Fibroblast of pulmonary artery (primary cell): Measurements from ENCODE around the gene MEGF6.

Experiments
- DNase-seq: peaks from one replicate; pipeline ENCODE4 v3.0.0-alpha.2; 2010; ENCODE audit warnings: low read depth
- H3K4me3 ChIP-seq: replicated peaks from 2 replicates; pipeline ENCODE4 v1.5.1; 2011; ENCODE audit warnings: low read depth, mild to moderate bottlenecking, control low read depth, low read length, moderate library complexity
- TF ChIP-seq, protein P1 (sequence below): IDR thresholded peaks from 2 replicates; pipeline ENCODE4 v1.5.1; 2011; ENCODE audit warnings: mild to moderate bottlenecking, control low read depth, low read length, inconsistent platforms; ENCODE audit errors: missing control alignments

MEGF6 gene

DNA sequence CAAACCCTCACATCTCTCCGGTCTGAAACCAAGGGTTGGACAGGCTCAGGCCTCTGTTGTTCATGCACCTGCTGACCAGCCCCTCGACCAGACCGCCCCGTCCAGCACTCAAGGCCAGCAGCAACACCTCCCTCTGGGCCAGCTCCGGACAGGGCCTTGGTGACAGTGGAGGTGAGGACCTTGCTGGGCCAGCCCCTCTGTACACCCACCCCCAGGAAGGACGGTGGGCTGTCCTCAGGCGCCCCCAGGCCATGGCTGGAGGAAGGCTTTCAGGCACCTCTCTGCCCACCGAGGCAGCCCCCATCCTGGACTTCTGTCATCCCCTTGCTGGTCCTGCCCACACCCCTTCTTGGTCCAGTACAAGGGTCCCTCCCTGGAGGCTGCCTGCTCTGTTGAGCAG, 48.6 kb downstream of the MEGF6 start:
- H3K4me3 ChIP-seq: no peak overlapping the region
- DNase-seq: no peak
- TF ChIP-seq, protein P1, sequence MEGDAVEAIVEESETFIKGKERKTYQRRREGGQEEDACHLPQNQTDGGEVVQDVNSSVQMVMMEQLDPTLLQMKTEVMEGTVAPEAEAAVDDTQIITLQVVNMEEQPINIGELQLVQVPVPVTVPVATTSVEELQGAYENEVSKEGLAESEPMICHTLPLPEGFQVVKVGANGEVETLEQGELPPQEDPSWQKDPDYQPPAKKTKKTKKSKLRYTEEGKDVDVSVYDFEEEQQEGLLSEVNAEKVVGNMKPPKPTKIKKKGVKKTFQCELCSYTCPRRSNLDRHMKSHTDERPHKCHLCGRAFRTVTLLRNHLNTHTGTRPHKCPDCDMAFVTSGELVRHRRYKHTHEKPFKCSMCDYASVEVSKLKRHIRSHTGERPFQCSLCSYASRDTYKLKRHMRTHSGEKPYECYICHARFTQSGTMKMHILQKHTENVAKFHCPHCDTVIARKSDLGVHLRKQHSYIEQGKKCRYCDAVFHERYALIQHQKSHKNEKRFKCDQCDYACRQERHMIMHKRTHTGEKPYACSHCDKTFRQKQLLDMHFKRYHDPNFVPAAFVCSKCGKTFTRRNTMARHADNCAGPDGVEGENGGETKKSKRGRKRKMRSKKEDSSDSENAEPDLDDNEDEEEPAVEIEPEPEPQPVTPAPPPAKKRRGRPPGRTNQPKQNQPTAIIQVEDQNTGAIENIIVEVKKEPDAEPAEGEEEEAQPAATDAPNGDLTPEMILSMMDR: no peak

DNA sequence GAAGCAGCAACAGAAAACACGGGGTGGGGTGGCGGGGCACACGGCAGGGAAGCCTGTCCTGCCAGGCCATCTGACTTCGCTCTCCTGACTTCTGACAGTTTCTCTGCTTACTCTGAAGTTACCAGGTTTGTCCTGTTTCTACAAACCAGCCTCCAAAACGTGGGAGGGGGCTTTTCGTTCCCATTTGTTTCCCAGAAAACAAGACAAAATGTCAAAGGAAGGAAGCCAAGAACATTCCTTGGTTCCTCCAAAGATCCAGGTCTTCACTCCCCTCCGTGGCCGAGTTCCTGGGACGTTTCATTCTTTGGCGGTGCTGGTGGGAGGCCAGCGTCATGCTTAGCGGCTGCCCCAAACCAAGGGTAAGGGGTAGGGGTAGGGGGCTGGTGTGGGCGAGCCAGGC, 49.6 kb downstream of the MEGF6 start:
- no peak for DNase-seq
- H3K4me3 ChIP-seq: no peak overlapping the region
- TF ChIP-seq, protein P1: no peak

DNA sequence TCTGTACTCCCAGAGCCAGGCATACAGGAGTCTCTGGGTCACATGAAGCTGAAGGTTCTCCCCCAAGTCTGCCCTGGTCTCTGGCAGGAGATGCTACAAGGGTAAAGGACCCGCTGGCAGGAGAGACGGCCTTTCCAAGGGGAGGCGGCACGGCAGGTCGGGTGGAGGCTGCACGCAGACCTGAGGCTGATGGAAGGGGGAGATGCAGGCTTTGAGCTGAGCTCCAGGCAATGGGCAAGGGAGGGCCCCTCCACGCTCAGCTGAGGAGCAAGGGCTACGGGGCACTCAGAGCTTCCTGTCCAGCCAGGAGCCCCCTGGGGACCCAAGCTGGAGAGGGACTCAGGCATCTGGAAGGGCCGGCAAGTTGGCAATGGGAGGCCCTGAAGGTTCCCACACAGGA, 50.3 kb downstream of the MEGF6 start:
- no peak for DNase-seq

DNA sequence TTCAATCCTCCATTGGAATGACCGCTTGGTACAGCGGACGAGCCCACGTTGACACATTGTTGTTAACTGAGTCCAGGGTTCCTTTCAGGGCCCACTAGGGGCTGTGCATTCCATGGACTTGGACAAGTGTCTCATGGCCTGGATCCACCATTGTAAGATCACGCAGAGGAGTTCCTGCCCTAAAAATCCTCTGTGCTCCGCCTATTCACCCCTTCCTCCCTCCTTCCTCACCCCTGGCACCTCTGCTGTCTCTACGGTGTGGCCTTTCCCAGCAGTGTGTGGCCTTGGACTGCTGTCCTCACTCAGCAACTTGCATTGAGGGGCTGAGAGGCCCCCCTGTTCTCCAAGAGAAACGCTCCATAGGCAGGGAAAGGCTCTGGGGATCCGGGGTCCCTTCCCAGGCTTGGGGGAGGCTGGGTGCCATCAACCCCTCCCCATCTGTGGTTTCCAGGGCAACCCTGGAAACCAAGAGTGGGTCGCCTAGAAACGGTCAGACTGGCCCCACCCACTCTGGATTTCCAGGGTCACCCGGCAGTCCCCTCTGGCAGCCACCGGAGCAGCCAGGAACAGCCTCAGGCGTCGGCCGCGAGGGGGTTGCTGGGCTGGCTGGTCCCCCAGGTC, 50.9 kb downstream of the MEGF6 start:
- TF ChIP-seq, protein P1: no peak
- no peak overlapping the region for H3K4me3 ChIP-seq
- DNase-seq: no peak

More for the DNA sequence above, 50.3 kb downstream of the MEGF6 start:
- no peak overlapping the region for H3K4me3 ChIP-seq
- TF ChIP-seq, protein P1: no peak

DNA sequence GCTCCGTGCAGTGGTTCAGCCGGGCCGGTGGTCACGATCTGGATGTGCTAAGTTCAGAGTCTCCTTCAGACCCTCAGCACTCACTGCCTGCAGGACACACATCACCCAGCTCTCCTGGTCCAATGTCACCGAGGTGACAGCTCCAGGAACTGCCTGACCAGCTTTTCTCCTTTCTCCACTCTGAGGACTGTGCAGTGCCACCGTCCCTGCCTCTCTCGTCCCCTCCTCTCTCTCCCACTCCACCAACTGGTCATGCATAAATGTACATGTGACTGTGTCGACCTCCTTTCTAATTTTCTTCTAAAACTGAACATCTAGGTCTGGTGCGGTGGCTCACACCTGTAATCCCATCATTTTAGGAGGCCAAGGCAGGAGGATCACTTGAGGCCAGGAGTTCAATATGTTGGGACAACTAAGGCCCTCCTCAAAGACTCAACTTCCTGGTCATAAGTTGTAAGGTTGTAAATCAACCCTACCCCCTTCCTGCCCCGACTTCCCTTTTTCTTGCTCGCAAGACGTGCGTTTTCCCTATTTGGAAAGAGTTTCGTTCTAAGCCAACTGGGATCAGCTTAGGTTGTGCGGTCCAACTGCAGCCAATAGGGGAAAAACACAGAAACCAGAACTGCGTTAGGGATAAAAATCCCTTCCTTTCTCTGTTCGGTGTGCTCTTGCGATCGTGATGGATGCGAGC, 53.1 kb downstream of the MEGF6 start:
- DNase-seq: no peak
- TF ChIP-seq, protein P1: no peak
- no peak overlapping the region for H3K4me3 ChIP-seq

DNA sequence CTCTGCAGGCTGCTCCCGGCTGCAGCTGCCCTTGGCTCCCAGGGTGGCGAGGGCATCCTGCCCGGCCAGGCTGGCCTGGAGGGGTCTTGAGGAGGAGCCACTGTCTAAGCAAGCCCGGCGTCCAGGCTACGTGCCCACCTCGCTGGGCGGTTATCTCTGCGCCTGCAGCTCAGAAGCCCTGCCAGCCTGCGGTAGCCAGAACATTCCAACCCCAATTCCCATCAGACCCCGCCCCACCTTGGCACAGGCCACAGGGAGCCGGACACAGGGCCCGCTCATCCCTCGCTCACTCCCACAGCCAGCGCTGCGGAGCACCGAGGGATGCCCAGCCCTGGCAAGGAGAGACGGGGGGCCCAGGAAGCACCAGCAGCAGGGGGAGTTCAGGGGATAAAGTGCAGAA, 53.9 kb downstream of the MEGF6 start:
- no peak for DNase-seq
- TF ChIP-seq, protein P1: no peak
- no peak overlapping the region for H3K4me3 ChIP-seq

DNA sequence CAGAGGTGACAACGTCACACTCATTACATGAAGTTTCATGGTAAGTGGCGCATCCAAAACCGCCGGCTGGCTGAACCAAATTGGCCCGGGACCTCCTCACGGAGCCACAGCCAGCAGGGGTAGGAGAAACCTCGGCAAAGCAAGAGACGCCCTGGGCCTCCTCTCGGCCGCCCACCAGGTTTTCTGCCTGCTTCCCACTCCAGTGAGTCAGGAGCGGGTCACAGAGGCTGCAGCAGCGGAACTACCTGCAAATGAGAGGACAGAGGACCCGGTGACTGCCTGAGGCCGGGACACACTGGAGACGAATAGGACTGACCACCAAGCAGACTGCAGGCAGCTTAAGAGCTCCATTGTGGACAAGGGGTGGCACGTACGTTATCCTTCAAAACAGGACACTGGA, 55.0 kb downstream of the MEGF6 start:
- TF ChIP-seq, protein P1: no peak
- no peak overlapping the region for H3K4me3 ChIP-seq
- DNase-seq: no peak
